SU-DHL-6 (cell line): ENCODE results near the gene RASA3.

Experiments
- H2AFZ ChIP-seq: fragments of 200-600 bp; sonication (generic); 2 replicates; pipeline ENCODE4 v1.6.1; 2014; ENCODE audit warnings: low read depth, mild to moderate bottlenecking, moderate library complexity, mixed read lengths, antibody characterized with exemption, low read length; ENCODE audit not compliant: severe bottlenecking
- H3F3A ChIP-seq: fragments of 200-600 bp; shearing (Covaris generic); 2 replicates; pipeline ENCODE4 v1.6.0; 2016; ENCODE audit warnings: antibody characterized with exemption, mild to moderate bottlenecking; ENCODE audit not compliant: insufficient read depth
- H3K27ac ChIP-seq: fragments of 200-600 bp; sonication (generic); 2 replicates; pipeline ENCODE4 v1.5.1; 2016; ENCODE audit warnings: low read depth, mild to moderate bottlenecking, low read length, moderate library complexity, mixed read lengths
- H3K27me3 ChIP-seq: fragments of 200-600 bp; sonication (generic), shearing (Covaris generic); 2 replicates; pipeline ENCODE4 v1.6.0; 2014; ENCODE audit warnings: mild to moderate bottlenecking, low read length
- H3K36me3 ChIP-seq: fragments of 200-600 bp; sonication (generic); 2 replicates; pipeline ENCODE4 v1.6.1; 2014; ENCODE audit warnings: mild to moderate bottlenecking, low read length, mixed read lengths
- H3K4me2 ChIP-seq: fragments of 300-600, 200-600 bp; shearing (Covaris generic), sonication (generic); 2 replicates; pipeline ENCODE4 v1.6.0; 2014; ENCODE audit warnings: low read length, low read depth, mild to moderate bottlenecking; ENCODE audit not compliant: poor library complexity, severe bottlenecking
- H3K4me3 ChIP-seq: fragments of 200-600 bp; sonication (generic); 2 replicates; pipeline ENCODE4 v1.5.1; 2014; ENCODE audit warnings: antibody characterized with exemption, low read length, mild to moderate bottlenecking, mixed read lengths; ENCODE audit not compliant: insufficient read depth, poor library complexity, severe bottlenecking
- H3K79me2 ChIP-seq: fragments of 200-600 bp; sonication (generic); 2 replicates; pipeline ENCODE4 v1.6.1; 2014; ENCODE audit warnings: mild to moderate bottlenecking, low read length, moderate library complexity; ENCODE audit not compliant: insufficient read depth
- H3K9ac ChIP-seq: fragments of 200-600 bp; sonication (generic); 2 replicates; pipeline ENCODE4 v1.7.0; 2014; ENCODE audit warnings: mild to moderate bottlenecking, low read length
- H3K9me2 ChIP-seq: fragments of 200-600 bp; sonication (generic); replicated peaks from 2 replicates; pipeline ENCODE4 v1.6.1; 2014; ENCODE audit warnings: low read length; ENCODE audit not compliant: insufficient read depth
- H3K9me3 ChIP-seq: fragments of 200-600 bp; sonication (generic); 2 replicates; pipeline ENCODE4 v1.6.1; 2014; ENCODE audit warnings: low read length, mixed read lengths; ENCODE audit not compliant: insufficient read depth
- H4K20me1 ChIP-seq: fragments of 200-600 bp; sonication (generic); 2 replicates; pipeline ENCODE4 v1.6.1; 2014; ENCODE audit warnings: low read depth, mild to moderate bottlenecking, antibody characterized with exemption, low read length, moderate library complexity, mixed read lengths
- CTCF ChIP-seq: fragments of 200-600 bp; sonication (generic); IDR thresholded peaks from one replicate; pipeline ENCODE4 v1.5.1; 2017; ENCODE audit warnings: antibody characterized with exemption, mild to moderate bottlenecking, low read length, moderate library complexity; ENCODE audit not compliant: insufficient read depth, poor library complexity, severe bottlenecking
- EZH2phosphoT487 ChIP-seq: fragments of 200-600 bp; sonication (generic), shearing (Covaris generic); conservative IDR thresholded peaks from 2 replicates; pipeline ENCODE4 v1.6.1; 2018; ENCODE audit warnings: mild to moderate bottlenecking, antibody characterized with exemption, low read length, moderate library complexity, mixed read lengths

The RASA3 gene

GRCh38 chr13:113942591-113943103, 189.8 kb downstream of the RASA3 start:
- H3K4me3 ChIP-seq = no peak overlapping the region
- no peaks in the 10 kb centered on the region for H4K20me1 ChIP-seq
- no peaks in the 10 kb centered on the region for H3K36me3 ChIP-seq
- TF ChIP-seq CTCF (no peak), EZH2phosphoT487 (no peak)
- H3K9me3 ChIP-seq = no peaks in the 10 kb centered on the region
- H3K27me3 ChIP-seq = no peaks in the 10 kb centered on the region
- H3K9me2 ChIP-seq = no peaks in the 10 kb centered on the region
- H3F3A ChIP-seq = no peaks in the 10 kb centered on the region
- no peak overlapping the region for H2AFZ ChIP-seq
- H3K27ac ChIP-seq = no peak overlapping the region
- H3K4me2 ChIP-seq = no peak overlapping the region
- no peak overlapping the region for H3K9ac ChIP-seq
- no peaks in the 10 kb centered on the region for H3K79me2 ChIP-seq

GRCh38 chr13:113941571-113942191, 190.7 kb downstream of the RASA3 start:
- no peak overlapping the region for H3K4me2 ChIP-seq
- H3K36me3 ChIP-seq = no peaks in the 10 kb centered on the region
- TF ChIP-seq CTCF (no peak), EZH2phosphoT487 (no peak)
- no peaks in the 10 kb centered on the region for H3K9me2 ChIP-seq
- no peak overlapping the region for H3K9ac ChIP-seq
- H3K79me2 ChIP-seq = no peaks in the 10 kb centered on the region
- no peak overlapping the region for H2AFZ ChIP-seq
- no peak overlapping the region for H3K4me3 ChIP-seq
- H3F3A ChIP-seq = no peaks in the 10 kb centered on the region
- no peak overlapping the region for H3K27ac ChIP-seq
- no peaks in the 10 kb centered on the region for H4K20me1 ChIP-seq
- no peaks in the 10 kb centered on the region for H3K9me3 ChIP-seq
- no peaks in the 10 kb centered on the region for H3K27me3 ChIP-seq

GRCh38 chr13:113939944-113940297, 192.5 kb downstream of the RASA3 start:
- H3K36me3 ChIP-seq = no peaks in the 10 kb centered on the region
- no peaks in the 10 kb centered on the region for H3K9me2 ChIP-seq

More at GRCh38 chr13:113939944-113940297, 192.5 kb downstream of the RASA3 start:
- H3K27me3 ChIP-seq = no peaks in the 10 kb centered on the region
- no peaks in the 10 kb centered on the region for H3K79me2 ChIP-seq
- TF ChIP-seq EZH2phosphoT487 = no peak
- no peak for TF ChIP-seq CTCF
- no peak overlapping the region for H3K9ac ChIP-seq
- no peak overlapping the region for H3K27ac ChIP-seq
- no peak overlapping the region for H2AFZ ChIP-seq
- no peaks in the 10 kb centered on the region for H3K9me3 ChIP-seq
- H4K20me1 ChIP-seq = no peaks in the 10 kb centered on the region
- H3K4me2 ChIP-seq = no peak overlapping the region
- H3K4me3 ChIP-seq = no peak overlapping the region
- H3F3A ChIP-seq = no peaks in the 10 kb centered on the region
